Iris pigment epithelial cell (primary cell): ENCODE measurements around the gene ZBTB3.
"Not testable (repeated sequence)": the region's sequence is repeated elsewhere in the genome, so short reads cannot be mapped to it uniquely, and the experiment has no call there.

Experiments used
- DNase-seq: peaks from one replicate; pipeline ENCODE4 v3.0.0-alpha.2; 2011; ENCODE audit warnings: low read depth

Gene ZBTB3

GRCh38 chr11:62753736-62754603, at the start of gene ZBTB3:
Gene ZBTB3, minus strand, starts transcription at chr11:62754160. Its CDS starts 496 bp downstream, at chr11:62753664.
- peak; percentile 100 for DNase-seq

- no peak for DNase-seq
Measured at GRCh38 chr11:62801071-62801470, 47.1 kb upstream of the ZBTB3 start.

- DNase-seq, result no peak
Measured at GRCh38 chr11:62799486-62799885, 45.5 kb upstream of the ZBTB3 start.

GRCh38 chr11:62796281-62796680, 42.3 kb upstream of the ZBTB3 start:
- no peak for DNase-seq

GRCh38 chr11:62794201-62794775, 40.3 kb upstream of the ZBTB3 start:
- DNase-seq, result no peak

- DNase-seq, result no peak
Measured at GRCh38 chr11:62792202-62792575, 38.2 kb upstream of the ZBTB3 start.

- DNase-seq, result peak; percentile 87
Measured at GRCh38 chr11:62791501-62792201, 37.7 kb upstream of the ZBTB3 start, which contains the start of gene TMEM223. Gene TMEM223, minus strand, starts transcription at chr11:62792006. Its CDS starts 12 bp downstream, at chr11:62791994.

GRCh38 chr11:62789576-62789975, 35.6 kb upstream of the ZBTB3 start:
- no peak for DNase-seq

GRCh38 chr11:62788991-62789390, 35.0 kb upstream of the ZBTB3 start:
- DNase-seq, result no peak

GRCh38 chr11:62787005-62787759, 33.2 kb upstream of the ZBTB3 start, which contains the start of gene TMEM179B:
Gene TMEM179B, plus strand, starts transcription at chr11:62787402. Its CDS starts 30 bp downstream, at chr11:62787432.
- peak; percentile 98 for DNase-seq

GRCh38 chr11:62786318-62787004, 32.5 kb upstream of the ZBTB3 start:
- DNase-seq, result peak; percentile 75

GRCh38 chr11:62782753-62783152, 28.8 kb upstream of the ZBTB3 start:
- DNase-seq, result no peak

GRCh38 chr11:62778441-62778840, 24.5 kb upstream of the ZBTB3 start:
- DNase-seq, result no peak

GRCh38 chr11:62777389-62777788, 23.4 kb upstream of the ZBTB3 start:
- no peak for DNase-seq

- DNase-seq, result no peak
Measured at GRCh38 chr11:62775646-62776045, 21.7 kb upstream of the ZBTB3 start.

- no peak for DNase-seq
Measured at GRCh38 chr11:62774407-62774806, 20.4 kb upstream of the ZBTB3 start.

GRCh38 chr11:62771144-62772021, 17.4 kb upstream of the ZBTB3 start, which contains the start of gene TAF6L:
Gene TAF6L, plus strand, starts transcription at chr11:62771396. Its CDS starts 4,388 bp downstream, at chr11:62775784.
- DNase-seq, result peak; percentile 97

- DNase-seq, result no peak
Measured at GRCh38 chr11:62770778-62771143, 16.8 kb upstream of the ZBTB3 start.

- not testable (repeated sequence) for DNase-seq
Measured at GRCh38 chr11:62760867-62761227, 6.9 kb upstream of the ZBTB3 start.
